ENCODE data around the gene DHRS7B. TPM values are rescaled to one million over a fixed set of nuclear protein-coding genes. Genes with fewer than 3 reads are reported as not detected.

The DHRS7B gene
- total RNA-seq, 1 experiment from 2014 or later: 30.0 TPM

- no peak for TF ChIP-seq CTCF (IDR thresholded peaks at IDR 0.05; ENCODE audit: insufficient read depth in 1 of 2, low read depth in 1 of 2, low read length in 1 of 2, severe bottlenecking in 1 of 2, unreplicated experiment in 1 of 2)
- no TSS peak for BruUV-seq (replicated peaks)
- Histone ChIP-seq H3K4me1 (no peaks in the 10 kb centered on the region), H3K36me3 (ENCODE audit: control insufficient read depth, insufficient read depth, low read length) (peaks cover 6% of the 10 kb centered on the region), H3K4me3 (ENCODE audit: low read depth, low read length) (no peak overlapping the region), H3K9me3 (no peaks in the 10 kb centered on the region), H3K27me3 (replicated peaks; ENCODE audit: control insufficient read depth, insufficient read depth, low read length) (no peaks in the 10 kb centered on the region)
- no peaks in the 10 kb centered on the region for H3K4me1 Mint-ChIP-seq (ENCODE audit: low read depth, unreplicated experiment)
- intact Hi-C loops (cut with micrococcal nuclease; ENCODE audit: unreplicated experiment): no loop called here
- no peak overlapping the region for H3K4me3 Mint-ChIP-seq (ENCODE audit: unreplicated experiment)
- H3K9me3 Mint-ChIP-seq (ENCODE audit: unreplicated experiment): no peaks in the 10 kb centered on the region
- peaks cover 55% of the 10 kb centered on the region for H3K36me3 Mint-ChIP-seq (ENCODE audit: insufficient read depth, unreplicated experiment)
- H3K27ac Mint-ChIP-seq (ENCODE audit: unreplicated experiment): no peak overlapping the region
- no peaks in the 10 kb centered on the region for H3K27me3 Mint-ChIP-seq (ENCODE audit: insufficient read depth, unreplicated experiment)
- no peak for DNase-seq
- ChIA-PET POLR2A (no interaction called here), CTCF (no interaction called here)
These were observed 75.7 kb downstream of the DHRS7B start for GRCh38 chr17:21202512-21202911.

GRCh38 chr17:21204935-21205334 is 78.2 kb downstream of the DHRS7B start:
- ChIA-PET POLR2A (no interaction called here), CTCF (no interaction called here)
- no peaks in the 10 kb centered on the region for H3K4me1 ChIP-seq
- peaks cover 48% of the 10 kb centered on the region for H3K36me3 Mint-ChIP-seq (ENCODE audit: insufficient read depth, unreplicated experiment)
- H3K9me3 Mint-ChIP-seq (ENCODE audit: unreplicated experiment): no peaks in the 10 kb centered on the region
- BruUV-seq (replicated peaks): no TSS peak
- no peak for DNase-seq
- H3K36me3 ChIP-seq (ENCODE audit: control insufficient read depth, insufficient read depth, low read length): peaks cover 2% of the 10 kb centered on the region
- H3K27me3 ChIP-seq (replicated peaks; ENCODE audit: control insufficient read depth, insufficient read depth, low read length): no peaks in the 10 kb centered on the region
- no peaks in the 10 kb centered on the region for H3K4me1 Mint-ChIP-seq (ENCODE audit: low read depth, unreplicated experiment)
- no peak for TF ChIP-seq CTCF (IDR thresholded peaks at IDR 0.05; ENCODE audit: insufficient read depth in 1 of 2, low read depth in 1 of 2, low read length in 1 of 2, severe bottlenecking in 1 of 2, unreplicated experiment in 1 of 2)
- no peaks in the 10 kb centered on the region for H3K9me3 ChIP-seq
- no peak overlapping the region for H3K4me3 Mint-ChIP-seq (ENCODE audit: unreplicated experiment)
- no peaks in the 10 kb centered on the region for H3K27me3 Mint-ChIP-seq (ENCODE audit: insufficient read depth, unreplicated experiment)
- intact Hi-C loops (cut with micrococcal nuclease; ENCODE audit: unreplicated experiment): no loop called here
- no peak overlapping the region for H3K27ac Mint-ChIP-seq (ENCODE audit: unreplicated experiment)
- no peak overlapping the region for H3K4me3 ChIP-seq (ENCODE audit: low read depth, low read length)

GRCh38 chr17:21208352-21208751 is 81.6 kb downstream of the DHRS7B start:
- Histone ChIP-seq H3K9me3 (no peaks in the 10 kb centered on the region), H3K4me3 (ENCODE audit: low read depth, low read length) (no peak overlapping the region), H3K27me3 (replicated peaks; ENCODE audit: control insufficient read depth, insufficient read depth, low read length) (no peaks in the 10 kb centered on the region), H3K4me1 (peaks cover 5% of the 10 kb centered on the region; the same call in 1 of the 2 replicates), H3K36me3 (ENCODE audit: control insufficient read depth, insufficient read depth, low read length) (peaks cover 1% of the 10 kb centered on the region)
- Mint-ChIP-seq H3K9me3 (ENCODE audit: unreplicated experiment) (no peaks in the 10 kb centered on the region), H3K36me3 (ENCODE audit: insufficient read depth, unreplicated experiment) (peaks cover 38% of the 10 kb centered on the region), H3K27ac (ENCODE audit: unreplicated experiment) (no peak overlapping the region), H3K4me1 (ENCODE audit: low read depth, unreplicated experiment) (peaks cover 9% of the 10 kb centered on the region), H3K4me3 (ENCODE audit: unreplicated experiment) (no peak overlapping the region), H3K27me3 (ENCODE audit: insufficient read depth, unreplicated experiment) (no peaks in the 10 kb centered on the region)
- ChIA-PET POLR2A (no interaction called here), CTCF (no interaction called here)
- DNase-seq: no peak
- intact Hi-C loops (cut with micrococcal nuclease; ENCODE audit: unreplicated experiment): no loop called here
- no peak for TF ChIP-seq CTCF (IDR thresholded peaks at IDR 0.05; ENCODE audit: insufficient read depth in 1 of 2, low read depth in 1 of 2, low read length in 1 of 2, severe bottlenecking in 1 of 2, unreplicated experiment in 1 of 2)
- BruUV-seq (replicated peaks): no TSS peak
